Neural progenitor cell (in vitro differentiated cells): ENCODE data around the gene ASAP2. TPM values are rescaled to one million over a fixed set of nuclear protein-coding genes. Genes with fewer than 3 reads are reported as not detected.

Experiments
- DNase-seq: peaks from one replicate; pipeline ENCODE4 v3.0.0-alpha.2; 2016; ENCODE audit warnings: low spot score
- H2AFZ ChIP-seq: fragments of 200-600 bp; sonication (generic); replicated peaks from 2 replicates; pipeline ENCODE4 v1.6.1; 2016; ENCODE audit warnings: antibody characterized with exemption
- H3F3A ChIP-seq: fragments of 200-600 bp; sonication (generic); 2 replicates; pipeline ENCODE4 v1.6.1; 2016; ENCODE audit warnings: antibody characterized with exemption, low read depth
- H3K27ac ChIP-seq: fragments of 200-600 bp; sonication (generic); 2 replicates; pipeline ENCODE4 v1.5.1; 2016; ENCODE audit warnings: mild to moderate bottlenecking
- H3K27me3 ChIP-seq: fragments of 200-600 bp; sonication (generic); 2 replicates; pipeline ENCODE4 v1.6.1; 2016; ENCODE audit warnings: mild to moderate bottlenecking, moderate library complexity
- H3K36me3 ChIP-seq: fragments of 200-600 bp; sonication (generic); 2 replicates; pipeline ENCODE4 v1.5.1; 2016
- H3K4me1 ChIP-seq: fragments of 200-600 bp; sonication (generic); 2 replicates; pipeline ENCODE4 v1.6.1; 2016; ENCODE audit warnings: mixed run types
- H3K4me2 ChIP-seq: fragments of 200-600 bp; sonication (generic); 2 replicates; pipeline ENCODE4 v1.6.1; 2016
- H3K4me3 ChIP-seq: fragments of 200-600 bp; sonication (generic); 2 replicates; pipeline ENCODE4 v1.5.1; 2016
- H3K79me2 ChIP-seq: fragments of 200-600 bp; sonication (generic); 2 replicates; pipeline ENCODE4 v1.6.1; 2016; ENCODE audit warnings: low read depth
- H3K9ac ChIP-seq: fragments of 200-600 bp; sonication (generic); 2 replicates; pipeline ENCODE4 v1.6.1; 2016
- H3K9me3 ChIP-seq: fragments of 200-600 bp; sonication (generic); 2 replicates; pipeline ENCODE4 v1.5.1; 2016; ENCODE audit warnings: low read depth
- H4K20me1 ChIP-seq: fragments of 200-600 bp; sonication (generic); 2 replicates; pipeline ENCODE4 v1.6.1; 2016; ENCODE audit warnings: low read depth
- H3K27ac Mint-ChIP-seq: 3 replicates; pipeline ENCODE4 v1.8.0; 2021; ENCODE audit warnings: mixed read lengths
- H3K27me3 Mint-ChIP-seq: 2 replicates; pipeline ENCODE4 v1.8.0; 2022; ENCODE audit warnings: low read depth, mild to moderate bottlenecking, inconsistent platforms, moderate library complexity, mixed read lengths; ENCODE audit not compliant: insufficient read depth
- H3K36me3 Mint-ChIP-seq: 3 replicates; pipeline ENCODE4 v1.8.0; 2021; ENCODE audit warnings: mixed read lengths
- H3K4me1 Mint-ChIP-seq: 3 replicates; pipeline ENCODE4 v1.8.0; 2021; ENCODE audit warnings: mixed read lengths
- H3K4me3 Mint-ChIP-seq: 3 replicates; pipeline ENCODE4 v1.8.0; 2021; ENCODE audit warnings: mild to moderate bottlenecking, moderate library complexity, mixed read lengths
- H3K9me3 Mint-ChIP-seq: 3 replicates; pipeline ENCODE4 v1.8.0; 2020; ENCODE audit warnings: mixed read lengths
- EZH2 ChIP-seq: fragments of 200-600 bp; sonication (generic); IDR thresholded peaks from 2 replicates; pipeline ENCODE4 v1.6.1; 2017; ENCODE audit warnings: antibody characterized with exemption, mild to moderate bottlenecking, moderate library complexity
- EZH2phosphoT487 ChIP-seq: fragments of 200-600 bp; sonication (generic); IDR thresholded peaks from 2 replicates; pipeline ENCODE4 v1.6.1; 2017; ENCODE audit warnings: antibody characterized with exemption
- total RNA-seq: library from RNA; depleted of rRNA; stranded (reverse); fragments of >200 nt; gene quantifications from 2 replicates; pipeline ENCODE4 v1.2.3, GENCODE V29; 2015; ENCODE audit warnings: low replicate concordance
- TF ChIP-seq, protein P1 (sequence below): fragments of 200-600 bp; sonication (generic); IDR thresholded peaks from 2 replicates; pipeline ENCODE4 v1.5.1; 2017; ENCODE audit warnings: antibody characterized with exemption, mild to moderate bottlenecking

ASAP2 gene
- total RNA-seq, 1 donor from 2014 or later = 31.7 TPM

- no peak for DNase-seq
- Histone ChIP-seq H3K9ac (no peak overlapping the region), H3K9me3 (no peaks in the 10 kb centered on the region), H3K79me2 (no peaks in the 10 kb centered on the region), H3K4me3 (no peak overlapping the region), H2AFZ (no peak overlapping the region), H3K4me1 (no peaks in the 10 kb centered on the region), H3K36me3 (no peaks in the 10 kb centered on the region), H4K20me1 (peaks cover 6% of the 10 kb centered on the region), H3K27me3 (no peaks in the 10 kb centered on the region), H3F3A (no peaks in the 10 kb centered on the region), H3K27ac (no peak overlapping the region), H3K4me2 (no peak overlapping the region)
- Mint-ChIP-seq H3K27ac (no peak overlapping the region), H3K4me3 (no peak overlapping the region), H3K27me3 (no peaks in the 10 kb centered on the region), H3K4me1 (no peaks in the 10 kb centered on the region), H3K9me3 (no peaks in the 10 kb centered on the region), H3K36me3 (peaks cover 36% of the 10 kb centered on the region)
- TF ChIP-seq, protein P1, sequence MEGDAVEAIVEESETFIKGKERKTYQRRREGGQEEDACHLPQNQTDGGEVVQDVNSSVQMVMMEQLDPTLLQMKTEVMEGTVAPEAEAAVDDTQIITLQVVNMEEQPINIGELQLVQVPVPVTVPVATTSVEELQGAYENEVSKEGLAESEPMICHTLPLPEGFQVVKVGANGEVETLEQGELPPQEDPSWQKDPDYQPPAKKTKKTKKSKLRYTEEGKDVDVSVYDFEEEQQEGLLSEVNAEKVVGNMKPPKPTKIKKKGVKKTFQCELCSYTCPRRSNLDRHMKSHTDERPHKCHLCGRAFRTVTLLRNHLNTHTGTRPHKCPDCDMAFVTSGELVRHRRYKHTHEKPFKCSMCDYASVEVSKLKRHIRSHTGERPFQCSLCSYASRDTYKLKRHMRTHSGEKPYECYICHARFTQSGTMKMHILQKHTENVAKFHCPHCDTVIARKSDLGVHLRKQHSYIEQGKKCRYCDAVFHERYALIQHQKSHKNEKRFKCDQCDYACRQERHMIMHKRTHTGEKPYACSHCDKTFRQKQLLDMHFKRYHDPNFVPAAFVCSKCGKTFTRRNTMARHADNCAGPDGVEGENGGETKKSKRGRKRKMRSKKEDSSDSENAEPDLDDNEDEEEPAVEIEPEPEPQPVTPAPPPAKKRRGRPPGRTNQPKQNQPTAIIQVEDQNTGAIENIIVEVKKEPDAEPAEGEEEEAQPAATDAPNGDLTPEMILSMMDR = no peak
- TF ChIP-seq EZH2phosphoT487 = no peak
- no peak for TF ChIP-seq EZH2
These were observed 120.4 kb downstream of the ASAP2 start for GRCh38 chr2:9326975-9327374.

DNA sequence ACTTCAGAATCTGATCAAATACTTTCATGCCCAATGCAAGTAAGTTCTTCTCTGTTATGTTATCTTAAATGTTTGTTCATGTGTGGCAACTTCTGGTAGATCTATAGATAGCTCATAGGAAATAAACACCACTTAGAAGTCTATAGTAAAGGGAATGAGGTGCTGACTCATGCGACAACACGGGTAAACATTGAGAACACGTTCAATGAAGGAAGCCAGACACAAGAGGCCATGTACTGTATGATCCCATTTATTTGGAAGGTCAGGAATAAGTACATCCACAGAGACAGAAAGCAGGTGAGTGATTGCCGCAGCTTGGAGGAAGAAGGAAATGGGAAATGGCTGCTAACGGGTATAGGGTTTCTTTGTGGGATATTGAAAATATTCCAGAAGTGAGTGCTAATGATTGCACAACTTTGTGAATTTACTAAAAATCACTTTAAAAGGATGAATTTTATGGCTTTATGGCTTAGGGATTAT, 121.3 kb downstream of the ASAP2 start:
- no peaks in the 10 kb centered on the region for H3K4me1 Mint-ChIP-seq
- Histone ChIP-seq H3K9me3 (no peaks in the 10 kb centered on the region), H2AFZ (no peak overlapping the region), H3K4me3 (no peak overlapping the region), H3F3A (no peaks in the 10 kb centered on the region), H3K4me1 (no peaks in the 10 kb centered on the region), H3K4me2 (no peak overlapping the region), H3K9ac (no peak overlapping the region), H3K36me3 (no peaks in the 10 kb centered on the region), H4K20me1 (peaks cover 6% of the 10 kb centered on the region), H3K79me2 (no peaks in the 10 kb centered on the region), H3K27me3 (no peaks in the 10 kb centered on the region), H3K27ac (no peak overlapping the region)
- peaks cover 32% of the 10 kb centered on the region for H3K36me3 Mint-ChIP-seq
- H3K9me3 Mint-ChIP-seq = no peaks in the 10 kb centered on the region
- H3K27ac Mint-ChIP-seq = no peak overlapping the region
- no peak overlapping the region for H3K4me3 Mint-ChIP-seq
- H3K27me3 Mint-ChIP-seq = no peaks in the 10 kb centered on the region
- no peak for DNase-seq
- TF ChIP-seq EZH2 = no peak
- TF ChIP-seq EZH2phosphoT487 = no peak
- TF ChIP-seq, protein P1 = no peak

GRCh38 chr2:9328931-9329330, 122.3 kb downstream of the ASAP2 start:
- Histone ChIP-seq H3K79me2 (no peaks in the 10 kb centered on the region), H3K4me3 (no peak overlapping the region), H3K9me3 (no peaks in the 10 kb centered on the region), H3K4me1 (no peaks in the 10 kb centered on the region), H3K27me3 (no peaks in the 10 kb centered on the region), H2AFZ (no peak overlapping the region), H3K27ac (no peak overlapping the region), H3F3A (no peaks in the 10 kb centered on the region), H3K4me2 (no peak overlapping the region), H4K20me1 (peaks cover 6% of the 10 kb centered on the region), H3K9ac (no peak overlapping the region), H3K36me3 (no peaks in the 10 kb centered on the region)
- Mint-ChIP-seq H3K4me1 (peaks cover 7% of the 10 kb centered on the region), H3K9me3 (no peaks in the 10 kb centered on the region), H3K4me3 (no peak overlapping the region), H3K36me3 (peaks cover 23% of the 10 kb centered on the region), H3K27me3 (no peaks in the 10 kb centered on the region), H3K27ac (no peak overlapping the region)
- DNase-seq = no peak
- TF ChIP-seq EZH2phosphoT487 (no peak), EZH2 (no peak)
- TF ChIP-seq, protein P1 = no peak
